ENCODE data around the gene FTH1.
A peak's percentile ranks its signal among the peaks of the same experiment; 100 is the strongest.
"Not testable (repeated sequence)": the region's sequence is repeated elsewhere in the genome, so short reads cannot be mapped to it uniquely, and the experiment has no call there.

Gene FTH1

DNA sequence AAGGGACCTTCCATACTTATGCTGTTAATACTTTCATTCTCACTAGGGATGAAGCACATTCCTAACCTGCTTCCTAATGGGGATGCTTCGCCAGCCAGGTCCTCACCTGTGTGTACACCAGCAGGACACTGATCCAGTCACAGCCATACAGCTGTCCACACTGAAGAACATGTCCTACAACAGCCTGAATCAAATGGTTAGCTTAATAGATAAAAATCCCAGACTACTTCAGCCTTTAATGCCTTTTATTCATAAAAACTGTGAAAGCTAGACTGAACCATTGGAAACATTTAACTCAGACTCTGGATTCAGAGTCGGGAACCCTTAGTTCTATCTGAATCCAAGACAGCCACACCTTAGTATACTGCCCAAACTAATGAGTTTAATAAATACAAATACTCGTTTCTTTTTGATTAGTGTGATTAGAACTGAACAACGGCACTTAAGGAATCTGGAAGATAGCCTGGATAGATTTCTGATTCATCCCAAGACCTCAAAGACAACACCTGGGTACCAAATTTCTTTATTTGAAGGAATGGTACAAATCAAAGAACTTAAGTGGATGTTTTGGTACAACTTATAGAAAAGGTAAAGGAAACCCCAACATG, 3.3 kb downstream of the FTH1 start:
- no peak overlapping the region for H3K4me3 ChIP-seq (ENCODE audit: low read depth, low read length)

- H3K4me3 ChIP-seq (ENCODE audit: low read depth, low read length) = no peak overlapping the region
Observed at GRCh38 chr11:61963282-61964057, 4.0 kb downstream of the FTH1 start.

- no peak overlapping the region for H3K4me3 ChIP-seq (ENCODE audit: low read depth, low read length)
Observed at GRCh38 chr11:61963016-61963281, 4.5 kb downstream of the FTH1 start.

- H3K4me3 ChIP-seq (ENCODE audit: low read depth, low read length) = no peak overlapping the region
Observed at GRCh38 chr11:61962213-61963015, 5.0 kb downstream of the FTH1 start.

GRCh38 chr11:61961570-61962212, 5.7 kb downstream of the FTH1 start:
- no peak overlapping the region for H3K4me3 ChIP-seq (ENCODE audit: low read depth, low read length)

GRCh38 chr11:61960532-61960931, 6.9 kb downstream of the FTH1 start:
- no peak overlapping the region for H3K4me3 ChIP-seq (ENCODE audit: low read depth, low read length)

DNA sequence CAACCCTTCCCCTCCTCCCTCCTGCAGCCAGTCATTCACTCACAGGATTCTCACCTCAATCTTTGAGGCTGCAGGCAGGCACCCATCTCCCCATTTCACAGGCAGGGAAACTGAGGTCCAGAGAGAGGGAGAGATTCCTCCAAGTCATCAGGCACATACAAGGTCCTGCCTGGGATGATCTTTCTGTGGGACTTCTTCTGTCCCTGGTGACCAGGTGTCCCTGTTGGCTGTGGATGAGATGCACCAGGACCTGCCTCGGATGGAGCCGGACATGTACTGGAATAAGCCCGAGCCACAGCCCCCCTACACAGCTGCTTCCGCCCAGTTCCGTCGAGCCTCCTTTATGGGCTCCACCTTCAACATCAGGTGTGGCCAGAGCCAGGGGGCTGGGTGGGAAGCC, 7.8 kb downstream of the FTH1 start:
- H3K4me3 ChIP-seq (ENCODE audit: low read depth, low read length) = no peak overlapping the region

GRCh38 chr11:61959114-61959513, 8.3 kb downstream of the FTH1 start:
- no peak overlapping the region for H3K4me3 ChIP-seq (ENCODE audit: low read depth, low read length)

DNA sequence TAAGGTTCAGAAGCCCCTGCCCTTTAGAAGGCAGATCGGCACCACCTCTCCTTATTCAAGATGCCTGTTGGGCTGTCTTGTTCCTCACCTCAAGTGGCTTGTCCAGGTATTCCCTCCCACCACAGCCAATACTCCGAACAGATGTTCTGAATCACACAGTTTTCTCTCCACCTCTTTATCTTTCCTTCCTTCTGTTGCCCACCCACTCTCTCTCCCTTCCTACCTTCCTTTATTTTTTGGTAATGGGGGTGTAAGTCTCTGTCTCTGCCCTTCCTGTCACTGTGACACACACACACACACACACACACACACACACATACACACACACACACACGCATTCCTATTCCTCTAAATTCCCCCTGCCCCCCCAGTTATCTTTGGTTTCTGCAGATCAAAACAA, 8.8 kb downstream of the FTH1 start:
- no peak overlapping the region for H3K4me3 ChIP-seq (ENCODE audit: low read depth, low read length)

DNA sequence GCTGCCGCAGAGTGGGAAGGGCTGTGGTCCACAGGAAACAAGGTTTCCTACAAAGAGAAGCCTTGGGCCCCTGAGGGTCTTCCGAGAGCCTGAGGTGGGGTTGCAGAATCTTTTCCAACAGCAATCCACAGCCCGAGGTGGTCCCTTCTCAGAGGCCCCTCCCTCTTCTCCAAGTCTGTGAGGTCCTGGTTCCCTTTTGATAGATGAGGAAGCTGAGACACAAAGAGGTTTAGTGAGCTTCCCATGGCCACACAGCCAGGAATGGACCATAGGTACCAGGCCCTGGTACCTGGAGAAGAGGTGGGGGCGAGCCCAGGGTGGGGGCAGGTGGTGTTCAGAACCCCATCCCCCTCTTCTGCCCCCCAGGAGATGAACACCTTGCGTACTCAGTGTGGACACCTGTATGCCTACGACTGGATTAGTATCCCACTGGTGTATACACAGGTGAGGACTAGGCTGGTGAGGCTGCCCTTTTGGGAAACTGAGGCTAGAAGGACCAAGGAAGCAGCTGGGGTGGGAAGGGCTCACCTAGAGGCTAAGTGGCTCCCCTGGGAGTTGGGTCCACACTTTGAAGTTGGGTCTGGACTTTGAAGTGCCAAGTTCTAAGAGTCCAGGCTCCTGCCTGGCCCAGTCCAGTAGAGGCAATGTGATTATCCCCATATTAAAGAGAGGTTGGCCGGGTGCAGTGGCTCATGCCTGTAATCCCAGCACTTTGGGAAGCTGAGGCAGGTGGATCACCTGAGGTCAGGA, 10.2 kb downstream of the FTH1 start:
- H3K4me3 ChIP-seq (ENCODE audit: low read depth, low read length) = no peak overlapping the region

DNA sequence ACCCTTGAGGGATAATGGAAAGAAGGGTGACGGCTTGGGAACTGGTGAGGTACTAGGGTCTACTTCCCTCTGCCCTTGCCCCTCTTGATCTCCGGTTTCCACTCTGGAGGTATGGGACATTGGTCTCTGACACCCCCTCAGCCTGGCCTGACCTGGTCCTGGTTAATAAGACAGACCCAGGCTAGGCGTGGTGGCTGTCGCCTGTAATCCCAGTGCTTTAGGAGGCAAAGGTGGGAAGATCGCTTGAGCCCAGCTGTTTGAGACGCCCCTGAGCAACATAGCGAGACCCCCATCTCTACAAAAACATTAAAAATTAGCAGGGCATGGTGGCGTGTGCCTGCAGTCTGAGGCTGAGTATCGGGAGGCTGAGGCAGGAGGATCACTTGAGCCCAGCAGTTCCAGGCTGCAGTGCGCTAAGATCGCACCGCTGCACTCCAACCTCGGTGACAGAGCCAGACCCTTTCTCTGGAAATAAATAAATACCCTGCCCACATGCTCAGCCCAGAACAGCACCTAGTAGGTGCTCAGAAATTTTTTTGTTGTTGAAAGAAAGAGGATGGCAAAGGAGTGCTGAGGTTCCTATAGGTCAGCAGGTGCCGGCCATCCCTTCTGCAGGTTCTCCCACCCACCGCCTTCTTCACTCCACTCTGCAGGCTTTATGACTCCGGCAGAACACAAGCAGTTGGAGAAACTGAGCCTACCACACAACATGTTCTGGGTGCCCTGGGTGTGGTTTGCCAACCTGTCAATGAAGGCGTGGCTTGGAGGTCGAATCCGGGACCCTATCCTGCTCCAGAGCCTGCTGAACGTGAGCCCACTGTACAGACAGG, 11.0 kb downstream of the FTH1 start:
- no peak overlapping the region for H3K4me3 ChIP-seq (ENCODE audit: low read depth, low read length)

DNA sequence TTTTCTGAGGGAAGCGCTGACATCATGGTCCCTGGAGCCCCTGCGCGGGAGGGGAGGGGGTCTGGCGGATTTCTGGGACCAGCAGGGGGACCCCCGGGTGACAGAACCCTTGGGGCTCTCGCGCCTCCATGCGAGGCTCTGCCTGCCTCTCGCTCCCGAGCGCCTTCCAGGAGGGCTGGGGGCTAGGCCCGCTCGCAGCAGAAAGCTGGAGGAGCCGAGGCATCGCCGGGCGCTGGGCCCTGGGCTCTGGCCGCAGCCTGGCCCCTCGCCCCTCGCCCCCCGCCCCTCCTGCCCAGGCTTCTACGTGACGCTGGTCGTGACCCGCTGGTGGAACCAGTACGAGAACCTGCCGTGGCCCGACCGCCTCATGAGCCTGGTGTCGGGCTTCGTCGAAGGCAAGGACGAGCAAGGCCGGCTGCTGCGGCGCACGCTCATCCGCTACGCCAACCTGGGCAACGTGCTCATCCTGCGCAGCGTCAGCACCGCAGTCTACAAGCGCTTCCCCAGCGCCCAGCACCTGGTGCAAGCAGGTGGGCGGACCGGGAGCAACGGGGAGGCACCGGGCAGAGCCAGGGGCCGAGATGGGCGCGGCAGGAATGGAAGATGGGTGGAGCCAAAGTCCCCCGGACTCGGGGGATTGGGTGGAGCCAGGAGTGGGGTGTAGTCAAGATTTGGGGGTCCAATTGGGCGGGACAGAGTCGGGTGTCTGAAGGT, 11.9 kb downstream of the FTH1 start:
- H3K4me3 ChIP-seq (ENCODE audit: low read depth, low read length) = peak overlapping the region; percentile 18

GRCh38 chr11:61954851-61955421, 12.5 kb downstream of the FTH1 start:
- H3K4me3 ChIP-seq (ENCODE audit: low read depth, low read length) = peak overlapping the region; percentile 18

GRCh38 chr11:61954106-61954850, 13.2 kb downstream of the FTH1 start:
- no peak overlapping the region for H3K4me3 ChIP-seq (ENCODE audit: low read depth, low read length)

- not testable (repeated sequence) for H3K4me3 ChIP-seq (ENCODE audit: low read depth, low read length)
Observed at GRCh38 chr11:61953632-61954031, 13.8 kb downstream of the FTH1 start.

DNA sequence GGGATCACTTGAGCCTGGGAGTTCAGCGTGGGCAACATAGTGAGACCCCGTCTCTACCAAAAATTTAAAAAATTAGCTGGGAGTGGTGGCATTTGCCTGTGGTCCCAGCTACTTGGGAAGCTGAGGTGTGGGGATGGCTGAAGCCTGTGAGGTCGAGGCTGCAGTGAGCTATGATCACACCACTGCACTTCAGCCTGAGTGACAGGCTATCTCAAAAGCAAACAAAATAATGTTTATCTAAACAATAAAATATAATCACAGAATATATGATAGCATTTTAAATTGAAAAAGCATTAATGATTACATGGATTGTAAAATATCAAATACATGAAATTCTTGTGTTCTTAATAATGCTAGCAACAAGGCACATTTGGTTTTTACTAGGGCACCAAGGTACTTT, 14.6 kb downstream of the FTH1 start:
- H3K4me3 ChIP-seq (ENCODE audit: low read depth, low read length) = no peak overlapping the region

DNA sequence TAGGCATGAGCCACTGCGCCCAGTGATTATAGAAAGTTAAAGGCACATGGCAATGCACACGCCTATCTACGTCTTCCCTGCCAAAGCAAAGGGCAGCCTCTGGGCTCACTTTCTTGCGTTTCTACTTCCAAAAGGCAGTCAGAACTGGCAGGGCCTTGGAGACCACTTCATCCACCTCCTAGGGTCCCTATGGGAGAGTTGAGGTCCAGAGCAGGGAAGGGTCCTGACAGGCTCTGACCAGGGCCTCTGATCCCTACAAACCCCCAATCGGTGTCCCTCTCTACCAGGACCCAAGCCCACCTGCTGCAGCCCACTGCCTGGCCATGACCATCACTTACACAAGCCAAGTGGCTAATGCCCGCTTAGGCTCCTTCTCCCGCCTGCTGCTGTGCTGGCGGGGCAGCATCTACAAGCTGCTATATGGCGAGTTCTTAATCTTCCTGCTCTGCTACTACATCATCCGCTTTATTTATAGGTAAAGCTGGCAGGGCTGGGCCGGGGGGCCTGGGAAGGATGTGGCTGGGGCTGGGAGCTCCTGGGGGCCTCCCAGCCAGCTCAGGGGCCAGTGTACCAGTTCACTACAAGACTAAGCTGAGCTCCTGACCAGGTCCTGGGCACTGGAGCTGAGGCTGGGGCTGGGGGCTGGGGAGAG, 15.8 kb downstream of the FTH1 start:
- no peak overlapping the region for H3K4me3 ChIP-seq (ENCODE audit: low read depth, low read length)

DNA sequence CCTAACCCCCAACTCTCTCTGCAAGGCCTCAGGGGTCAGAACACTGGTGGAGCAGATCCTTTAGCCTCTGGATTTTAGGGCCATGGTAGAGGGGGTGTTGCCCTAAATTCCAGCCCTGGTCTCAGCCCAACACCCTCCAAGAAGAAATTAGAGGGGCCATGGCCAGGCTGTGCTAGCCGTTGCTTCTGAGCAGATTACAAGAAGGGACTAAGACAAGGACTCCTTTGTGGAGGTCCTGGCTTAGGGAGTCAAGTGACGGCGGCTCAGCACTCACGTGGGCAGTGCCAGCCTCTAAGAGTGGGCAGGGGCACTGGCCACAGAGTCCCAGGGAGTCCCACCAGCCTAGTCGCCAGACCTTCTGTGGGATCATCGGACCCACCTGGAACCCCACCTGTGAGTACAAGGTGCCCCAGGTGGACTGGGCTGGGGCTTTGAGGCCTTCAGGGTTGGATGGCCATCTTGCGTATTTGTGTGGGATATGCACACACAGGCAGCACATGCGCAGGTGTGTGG, 17.3 kb downstream of the FTH1 start, which contains the start of gene BEST1:
BEST1 (plus strand) TSS at position 317 of the 513 bp plus-strand sequence. CDS start 1,456 bp downstream, outside the sequence.
- no peak within 1 kb of the TSS for H3K4me3 ChIP-seq (ENCODE audit: low read depth, low read length)
